ENCODE data around the gene TEDC2.

The TEDC2 gene

GRCh38 chr16:2499890-2500429 is 40.1 kb downstream of the TEDC2 start:
- TF ChIP-seq CTCF (IDR thresholded peaks at IDR 0.05; ENCODE audit: unreplicated experiment in 3 of 3) = no peak
- no peaks in the 10 kb centered on the region for H3K9me3 Mint-ChIP-seq
- no peak overlapping the region for H3K4me3 Mint-ChIP-seq
- peaks cover 6% of the 10 kb centered on the region for H3K36me3 Mint-ChIP-seq (ENCODE audit: low read depth)
- H3K4me1 Mint-ChIP-seq = peaks cover 21% of the 10 kb centered on the region
- H3K27ac Mint-ChIP-seq = no peak overlapping the region
- H3K27me3 Mint-ChIP-seq (ENCODE audit: low read depth) = no peaks in the 10 kb centered on the region

DNA sequence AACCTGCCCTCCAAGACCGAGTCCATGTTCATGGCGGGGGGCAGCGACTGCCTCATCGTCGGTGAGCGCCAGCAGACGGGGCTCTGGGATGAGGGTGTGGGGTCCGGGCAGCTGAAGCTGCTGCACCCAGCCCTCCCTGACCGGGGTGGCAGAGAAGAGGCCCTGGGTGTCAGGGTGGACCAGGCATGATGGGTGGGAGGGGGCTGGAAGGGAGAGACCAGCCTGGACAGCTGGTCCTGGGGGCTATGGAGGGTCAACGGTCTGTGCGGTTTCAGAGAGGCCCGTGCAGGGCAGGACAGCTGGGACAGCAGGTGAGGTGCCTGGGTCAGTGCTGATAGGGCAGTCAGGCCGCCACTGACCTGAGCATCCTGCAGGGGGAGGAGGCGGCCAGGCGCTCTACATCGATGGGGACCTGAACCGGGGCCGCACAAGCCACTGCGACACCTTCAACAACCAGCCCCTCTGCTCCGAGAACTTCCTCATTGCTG is 40.6 kb downstream of the TEDC2 start:
- H3K4me3 Mint-ChIP-seq = no peak overlapping the region
- TF ChIP-seq CTCF (IDR thresholded peaks at IDR 0.05; ENCODE audit: unreplicated experiment in 3 of 3) = no peak
- no peaks in the 10 kb centered on the region for H3K9me3 Mint-ChIP-seq
- H3K27me3 Mint-ChIP-seq (ENCODE audit: low read depth) = no peaks in the 10 kb centered on the region
- peaks cover 6% of the 10 kb centered on the region for H3K36me3 Mint-ChIP-seq (ENCODE audit: low read depth)
- H3K27ac Mint-ChIP-seq = no peak overlapping the region
- peaks cover 26% of the 10 kb centered on the region for H3K4me1 Mint-ChIP-seq

DNA sequence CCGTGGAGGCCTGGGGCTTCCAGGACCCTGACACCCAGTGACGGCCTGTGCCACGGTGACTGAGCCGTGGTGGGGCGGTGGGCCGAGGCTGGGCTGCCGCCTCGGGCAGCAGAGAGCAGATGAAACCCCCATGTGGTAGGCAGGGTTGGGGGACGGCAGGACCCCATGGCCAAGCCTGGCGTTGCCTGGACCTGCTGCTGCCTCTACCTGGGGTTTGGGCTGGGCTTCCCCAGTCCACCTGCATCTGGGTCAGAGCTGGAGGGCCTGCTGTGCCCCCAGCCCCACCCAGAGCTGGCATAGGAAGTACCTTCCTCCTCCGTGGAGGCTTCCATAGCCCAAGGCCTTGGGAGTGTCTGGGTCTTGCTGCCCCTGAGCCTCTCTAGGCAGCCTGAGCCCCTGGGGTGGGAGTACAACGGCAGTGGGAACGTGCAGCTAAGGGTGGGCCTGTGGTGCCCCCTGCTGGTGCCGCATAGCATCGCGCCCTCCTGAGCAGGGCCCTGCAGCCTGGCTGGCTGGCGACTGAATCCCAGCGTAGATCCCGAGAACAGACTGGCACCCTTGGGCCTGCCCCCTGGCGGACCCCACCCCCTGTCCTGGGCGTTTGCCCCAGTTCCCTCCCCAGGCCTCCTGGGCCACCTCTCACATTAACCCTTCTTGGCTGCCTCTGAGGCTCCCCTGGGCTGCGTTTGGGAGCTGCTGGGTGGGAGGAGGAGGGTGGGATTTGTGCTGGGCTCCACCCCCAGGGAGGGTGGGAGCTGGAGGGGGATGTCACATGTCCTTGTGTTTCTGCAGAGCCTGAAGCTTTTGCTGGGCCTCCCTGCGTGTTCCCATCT is 41.2 kb downstream of the TEDC2 start:
- peaks cover 29% of the 10 kb centered on the region for H3K4me1 Mint-ChIP-seq
- H3K4me3 Mint-ChIP-seq = peak overlapping the region; percentile 60 to 76 (median 71)
- H3K27ac Mint-ChIP-seq = peak overlapping the region; percentile 70 to 98 (median 83)
- peak; percentile 98 to 99 (median 99) for TF ChIP-seq CTCF (IDR thresholded peaks at IDR 0.05; ENCODE audit: unreplicated experiment in 3 of 3)
- peaks cover 6% of the 10 kb centered on the region for H3K36me3 Mint-ChIP-seq (ENCODE audit: low read depth)
- H3K9me3 Mint-ChIP-seq = no peaks in the 10 kb centered on the region
- H3K27me3 Mint-ChIP-seq (ENCODE audit: low read depth) = no peaks in the 10 kb centered on the region

DNA sequence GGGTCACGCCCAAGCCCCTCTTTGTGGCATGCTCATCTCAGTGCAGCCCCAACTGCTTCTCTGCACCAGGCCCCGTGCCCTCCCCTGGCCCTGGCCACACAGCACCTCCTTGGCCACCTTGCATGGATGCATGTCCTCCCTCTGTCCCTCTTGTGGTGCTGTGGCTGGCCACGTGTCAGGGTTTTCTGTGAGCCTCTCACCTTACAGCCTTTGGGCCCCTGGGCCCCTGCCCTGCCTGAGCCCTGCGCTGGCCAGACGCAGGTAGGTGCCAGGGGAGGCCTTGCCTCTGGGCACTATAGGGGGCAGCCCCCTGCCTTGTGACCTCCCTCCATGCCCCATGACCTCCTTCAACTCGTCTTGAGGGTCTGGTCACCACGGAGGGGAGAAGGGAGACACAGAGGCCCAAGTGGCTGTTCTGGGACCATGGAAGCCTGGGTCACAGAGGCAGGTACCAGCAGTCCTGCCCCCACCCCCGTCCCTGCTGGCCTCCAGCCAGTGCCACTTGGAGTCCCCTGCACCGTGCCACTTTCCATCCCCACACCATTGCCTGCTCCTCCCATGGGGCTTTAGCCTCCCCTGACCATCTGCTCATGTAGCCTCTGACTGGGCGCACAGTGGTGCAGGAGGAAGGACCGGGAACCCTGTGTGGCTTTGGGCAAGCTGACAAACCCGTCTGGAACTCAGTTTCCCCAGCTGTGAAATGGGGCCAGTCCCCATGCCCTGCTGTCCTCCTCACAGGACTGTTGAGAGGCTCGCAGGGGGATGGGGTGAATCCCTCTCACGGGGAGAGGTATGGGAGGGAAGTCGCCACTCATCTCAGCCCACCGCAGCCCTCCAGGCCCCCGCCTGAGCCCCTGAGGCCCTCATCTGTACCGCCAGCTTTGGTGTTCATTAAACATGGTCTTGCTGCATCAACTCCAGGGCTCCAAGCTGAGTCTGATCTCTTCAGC is 42.3 kb downstream of the TEDC2 start:
- no peaks in the 10 kb centered on the region for H3K27me3 Mint-ChIP-seq (ENCODE audit: low read depth)
- no peak for TF ChIP-seq CTCF (IDR thresholded peaks at IDR 0.05; ENCODE audit: unreplicated experiment in 3 of 3)

DNA sequence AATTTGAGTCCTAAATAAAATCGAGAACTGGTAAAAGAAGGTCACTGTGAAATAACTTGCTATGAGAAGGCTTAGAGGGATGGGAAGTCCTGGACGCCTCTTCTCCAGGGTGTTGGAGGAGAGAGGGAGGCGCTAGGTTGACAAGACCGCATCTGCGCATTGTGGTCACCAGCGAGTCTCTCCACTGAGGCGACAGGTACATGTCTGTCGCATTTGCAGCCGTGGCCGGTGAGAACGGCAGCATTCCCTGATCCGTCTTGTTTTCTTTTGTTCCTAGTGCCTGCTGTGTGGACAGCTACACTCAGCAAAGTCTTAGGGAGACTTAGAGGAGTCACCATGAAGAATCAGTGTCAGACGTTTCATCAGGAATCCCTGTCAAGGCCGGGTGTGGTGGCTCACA is 45.8 kb downstream of the TEDC2 start:
- peak overlapping the region; percentile 71 to 92 (median 88) for H3K27ac Mint-ChIP-seq
- H3K9me3 Mint-ChIP-seq = no peaks in the 10 kb centered on the region
- no peak overlapping the region for H3K4me3 Mint-ChIP-seq
- no peaks in the 10 kb centered on the region for H3K27me3 Mint-ChIP-seq (ENCODE audit: low read depth)
- H3K36me3 Mint-ChIP-seq (ENCODE audit: low read depth) = peaks cover 3% of the 10 kb centered on the region
- H3K4me1 Mint-ChIP-seq = peaks cover 30% of the 10 kb centered on the region
- no peak for TF ChIP-seq CTCF (IDR thresholded peaks at IDR 0.05; ENCODE audit: unreplicated experiment in 3 of 3)

More for the DNA sequence above, 42.3 kb downstream of the TEDC2 start:
- Mint-ChIP-seq H3K9me3 (no peaks in the 10 kb centered on the region), H3K4me1 (peaks cover 29% of the 10 kb centered on the region), H3K27ac (peak overlapping the region; percentile 95 to 98 (median 98)), H3K36me3 (ENCODE audit: low read depth) (peaks cover 6% of the 10 kb centered on the region), H3K4me3 (peak overlapping the region; percentile 71 to 74 (median 72))

Data from nephron (organoid).